ENCODE data around the gene VAMP7.

GRCh38 chrX:155873188-155873587 is 8.0 kb upstream of the VAMP7 start:
- TF ChIP-seq CTCF (IDR thresholded peaks at IDR 0.05), result no peak
- TF ChIP-seq POLR2A (IDR thresholded peaks at IDR 0.05), result no peak

All from right lobe of liver (tissue), 4 donors.